Stomach (tissue), 4 donors: ENCODE data around the gene BLOC1S4.

Source experiments
- CTCF ChIP-seq, 7 experiments: fragments of 450-650 bp in 4 of 7; fragments of 200-600 bp in 3 of 7; sonication (generic) in 3 of 7; IDR thresholded peaks; one replicate each; pipeline ENCODE4 v1.5.1; 2016 to 2019; ENCODE audit warnings: antibody characterized with exemption in 7 of 7, control low read depth in 2 of 7, mild to moderate bottlenecking in 1 of 7
- EP300 ChIP-seq: sonication (generic); formaldehyde crosslinking; IDR thresholded peaks from one replicate; pipeline ENCODE4 v1.6.1; 2017; ENCODE audit warnings: antibody characterized with exemption
- POLR2A ChIP-seq, 4 donors: fragments of 450-650 bp; IDR thresholded peaks; one replicate each; pipeline ENCODE4 v1.6.1; 2016; ENCODE audit warnings: antibody characterized with exemption in 4 of 4, control low read depth in 2 of 4, mild to moderate bottlenecking in 1 of 4, moderate library complexity in 1 of 4
- POLR2AphosphoS5 ChIP-seq, 3 donors: sonication (generic); formaldehyde crosslinking; IDR thresholded peaks; one replicate each; pipeline ENCODE4 v1.6.1; 2016; ENCODE audit warnings: antibody characterized with exemption in 3 of 3

DNA sequence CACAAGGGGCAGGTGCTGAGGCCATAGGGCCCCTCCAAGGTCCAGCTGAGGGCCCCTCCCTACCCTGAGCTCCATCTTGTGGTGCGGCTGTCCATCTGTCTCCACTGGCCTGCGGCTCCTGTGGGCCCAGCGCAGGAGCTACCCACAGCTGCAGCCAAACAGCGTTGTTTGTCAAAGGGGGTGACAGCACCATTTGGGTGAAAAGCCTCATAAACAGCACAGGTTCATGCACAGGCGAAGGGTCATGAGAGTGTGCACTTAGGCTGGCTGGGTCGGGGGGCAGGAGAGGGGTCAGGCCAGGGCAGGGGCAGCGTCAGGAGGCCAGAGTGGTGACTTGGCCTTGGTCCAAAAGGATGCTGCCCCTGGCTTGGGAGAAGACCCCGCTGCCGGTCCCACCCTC is 32.3 kb downstream of the BLOC1S4 start:
- TF ChIP-seq POLR2AphosphoS5 (IDR thresholded peaks at IDR 0.05) (no peak), CTCF (IDR thresholded peaks at IDR 0.05) (no peak), POLR2A (IDR thresholded peaks at IDR 0.05) (no peak), EP300 (no peak)
